Spleen (tissue), 7 donors: Measurements from ENCODE around the gene KRTAP5-7.
"Not testable (repeated sequence)": the region's sequence is repeated elsewhere in the genome, so short reads cannot be mapped to it uniquely, and the experiment has no call there.

ENCODE experiments used
- POLR2A ChIP-seq, 3 donors: fragments of 450-650 bp; IDR thresholded peaks; one replicate each; pipeline ENCODE4 v1.5.1; 2017; ENCODE audit warnings: antibody characterized with exemption in 3 of 3, mild to moderate bottlenecking in 1 of 3
- TF ChIP-seq, protein P1 (sequence below), 11 experiments: fragments of 200-600 bp in 7 of 11; fragments of 450-650 bp in 4 of 11; sonication (generic) in 4 of 11; IDR thresholded peaks in 8 of 11; conservative IDR thresholded peaks in 3 of 11; 1 replicate in 7 of 11; 2 replicates in 4 of 11; pipeline versions ENCODE4 v1.4.0 to v1.8.0; 2016 to 2021; ENCODE audit warnings: antibody characterized with exemption in 11 of 11, inconsistent platforms in 4 of 11, mild to moderate bottlenecking in 1 of 11
- donor health status: DM: no; HTN: no; CAD: no; lungs with moderate emphysema.
- donor health status: DM: no; HTN: no; CAD: no.
- donor health status: DM: no; HTN: no; CAD: no.

DNA sequence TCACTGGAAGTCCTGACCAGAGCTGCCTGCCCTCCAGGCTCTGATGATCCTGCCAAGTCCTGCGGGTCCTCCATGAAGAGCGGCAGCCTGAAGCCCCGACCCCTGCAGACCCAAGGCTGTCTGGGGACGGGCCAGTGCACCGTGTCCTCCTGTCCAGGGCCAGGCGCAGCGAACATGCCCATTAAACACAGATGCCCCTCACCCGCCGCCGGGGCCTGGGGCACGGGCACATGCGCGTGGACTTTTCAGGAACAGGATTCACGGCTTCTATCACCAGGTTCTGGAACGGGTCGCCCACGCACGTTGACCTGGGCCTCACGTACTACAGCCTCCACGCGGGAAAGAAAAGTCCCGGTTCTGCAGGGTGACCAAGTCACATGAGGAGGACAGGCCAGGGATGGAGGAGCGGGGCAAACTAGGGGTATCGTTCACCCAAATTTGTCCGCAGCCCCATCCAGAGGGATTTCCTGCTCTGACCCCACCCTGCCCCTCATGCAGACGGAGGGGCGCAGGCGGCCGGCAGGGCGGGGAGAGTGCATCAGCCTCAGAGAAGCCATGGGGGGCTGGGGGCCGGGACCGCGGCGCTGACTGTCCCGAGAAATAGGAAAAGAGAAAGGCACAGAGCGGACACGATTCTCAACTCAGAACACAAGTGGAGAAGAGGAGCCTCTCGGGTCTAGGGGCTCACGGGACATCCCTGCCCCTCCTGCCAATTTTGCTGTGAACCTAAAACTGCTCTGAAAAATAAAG, 44.2 kb downstream of the KRTAP5-7 start:
- TF ChIP-seq, protein P1, sequence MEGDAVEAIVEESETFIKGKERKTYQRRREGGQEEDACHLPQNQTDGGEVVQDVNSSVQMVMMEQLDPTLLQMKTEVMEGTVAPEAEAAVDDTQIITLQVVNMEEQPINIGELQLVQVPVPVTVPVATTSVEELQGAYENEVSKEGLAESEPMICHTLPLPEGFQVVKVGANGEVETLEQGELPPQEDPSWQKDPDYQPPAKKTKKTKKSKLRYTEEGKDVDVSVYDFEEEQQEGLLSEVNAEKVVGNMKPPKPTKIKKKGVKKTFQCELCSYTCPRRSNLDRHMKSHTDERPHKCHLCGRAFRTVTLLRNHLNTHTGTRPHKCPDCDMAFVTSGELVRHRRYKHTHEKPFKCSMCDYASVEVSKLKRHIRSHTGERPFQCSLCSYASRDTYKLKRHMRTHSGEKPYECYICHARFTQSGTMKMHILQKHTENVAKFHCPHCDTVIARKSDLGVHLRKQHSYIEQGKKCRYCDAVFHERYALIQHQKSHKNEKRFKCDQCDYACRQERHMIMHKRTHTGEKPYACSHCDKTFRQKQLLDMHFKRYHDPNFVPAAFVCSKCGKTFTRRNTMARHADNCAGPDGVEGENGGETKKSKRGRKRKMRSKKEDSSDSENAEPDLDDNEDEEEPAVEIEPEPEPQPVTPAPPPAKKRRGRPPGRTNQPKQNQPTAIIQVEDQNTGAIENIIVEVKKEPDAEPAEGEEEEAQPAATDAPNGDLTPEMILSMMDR (IDR thresholded peaks at IDR 0.05 in 8 of 11, conservative IDR thresholded peaks at IDR 0.05 in 3 of 11): not testable (repeated sequence)
- TF ChIP-seq POLR2A (IDR thresholded peaks at IDR 0.05): not testable (repeated sequence)
